Kidney (tissue), 14 donors: ENCODE measurements around the gene S100A13. TPM values are rescaled to one million over a fixed set of nuclear protein-coding genes. Genes with fewer than 3 reads are reported as not detected.

ENCODE experiments used
- DNase-seq, 5 donors: peaks; one replicate each; pipeline ENCODE4 v3.0.0-alpha.2; 2013 to 2020
- FAIRE-seq: peaks from 2 replicates; lab custom pipeline; 2012; peaks lifted over from hg19 to GRCh38; lab: Jason Lieb, UNC
- H3K27ac ChIP-seq, 2 donors: one replicate each; pipeline ENCODE4 v1.7.0; 2013; ENCODE audit warnings: low read depth in 2 of 2, low read length in 2 of 2, inconsistent platforms in 1 of 2
- H3K27me3 ChIP-seq: one replicate; pipeline ENCODE4 v1.7.1; 2013; ENCODE audit warnings: low read length, inconsistent platforms; ENCODE audit not compliant: control insufficient read depth, insufficient read depth
- H3K36me3 ChIP-seq, 3 donors: one replicate each; pipeline versions ENCODE4 v1.7.0 to v1.7.1; 2013; ENCODE audit warnings: low read length in 3 of 3, control low read depth in 1 of 3, inconsistent platforms in 1 of 3; ENCODE audit not compliant: insufficient read depth in 3 of 3, control insufficient read depth in 2 of 3
- H3K4me1 ChIP-seq, 3 donors: one replicate each; pipeline versions ENCODE4 v1.7.0 to v1.7.1; 2013; ENCODE audit warnings: low read length in 3 of 3, inconsistent platforms in 1 of 3, low read depth in 1 of 3; ENCODE audit not compliant: control insufficient read depth in 2 of 3, insufficient read depth in 2 of 3
- H3K4me3 ChIP-seq, 3 donors: one replicate each; pipeline versions ENCODE4 v1.7.0 to v1.8.1; 2013; ENCODE audit warnings: low read length in 3 of 3, control low read depth in 1 of 3, inconsistent platforms in 1 of 3
- H3K9ac ChIP-seq, 3 donors: one replicate each; pipeline versions ENCODE4 v1.7.0 to v1.7.1; 2013; ENCODE audit warnings: low read length in 3 of 3, control low read depth in 1 of 3, inconsistent platforms in 1 of 3
- H3K9me3 ChIP-seq, 3 donors: one replicate each; pipeline versions ENCODE4 v1.7.0 to v1.7.1; 2013; ENCODE audit warnings: low read length in 3 of 3, control low read depth in 1 of 3, inconsistent platforms in 1 of 3; ENCODE audit not compliant: control insufficient read depth in 2 of 3, insufficient read depth in 1 of 3
- CTCF ChIP-seq: IDR thresholded peaks from 3 replicates; pipeline ENCODE4 v1.5.1; 2012; ENCODE audit warnings: mild to moderate bottlenecking, moderate library complexity, borderline replicate concordance; ENCODE audit not compliant: insufficient read depth; ENCODE audit errors: extremely low read depth
- intact Hi-C: fragments of 100-400 bp; cut with DNase I; formaldehyde crosslinking; loops from one replicate; pipeline ENCODE4 v1.11.1; 2022
- polyA plus RNA-seq: library from polyadenylated mRNA; stranded (reverse); fragments of 350-450 nt; fragmentation: Illumina TruSeq; extraction: RNeasy Lipid Tissue Mini Kit (QIAGEN cat#74804); gene quantifications from one replicate; pipeline ENCODE4 v1.2.3, GENCODE V29; 2014; ENCODE audit warnings: low read depth, low replicate concordance; ENCODE audit not compliant: insufficient read depth
- total RNA-seq: library from RNA; stranded (reverse); fragmentation: NEBNext Ultra II Directional; extraction: Animal tissue kit (Norgen Biotek cat#: 25700); gene quantifications from one replicate; pipeline ENCODE4 v1.2.1, GENCODE V29; 2021
- donor health status: control.
- donor health status: control.
- donor health status: control.
- donor health status: control.
- donor health status: control.
- donor health status: DM: yes; HTN: yes; CAD: no.
- donor health status: Normal renal cell carcinoma (clear cell type).

Gene S100A13
- total and polyA plus RNA-seq, 2 donors from 2014 or later = 225 to 299 TPM

DNA sequence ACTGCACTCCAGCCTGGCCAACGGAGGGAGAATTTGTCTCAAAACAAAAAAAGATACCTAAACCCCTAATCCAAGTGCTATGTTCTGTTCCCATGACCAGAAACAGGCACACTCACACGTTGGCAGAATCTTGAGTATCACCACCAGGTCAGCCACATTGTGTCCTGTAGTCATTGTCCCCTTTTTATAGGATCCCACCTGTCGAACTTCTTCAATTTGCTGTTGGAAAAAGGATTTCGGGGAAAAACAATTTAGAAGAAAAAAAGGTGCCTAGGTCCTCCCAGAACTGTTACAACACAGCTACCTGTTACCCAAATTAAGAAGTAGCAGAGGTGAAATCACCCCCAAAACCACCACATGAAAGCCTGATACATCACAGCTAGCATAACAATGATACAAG, 40.1 kb upstream of the S100A13 start:
- no peak for DNase-seq
- FAIRE-seq = no peak
- Histone ChIP-seq H3K36me3 (peaks cover 18 to 60% (median 41%) of the 10 kb centered on the region in 3 donors), H3K9ac (no peak overlapping the region), H3K27ac (no peak overlapping the region), H3K9me3 (no peaks in the 10 kb centered on the region), H3K4me1 (peaks cover 0 to 14% (median 8%) of the 10 kb centered on the region in 3 donors), H3K4me3 (no peak overlapping the region), H3K27me3 (no peaks in the 10 kb centered on the region)
- no peak for TF ChIP-seq CTCF
- intact Hi-C loops = no loop called here

GRCh38 chr1:153663211-153663610, 35.9 kb upstream of the S100A13 start:
- Histone ChIP-seq H3K36me3 (peaks cover 19 to 77% (median 47%) of the 10 kb centered on the region in 3 donors), H3K4me1 (peaks cover 0 to 13% (median 10%) of the 10 kb centered on the region in 3 donors), H3K27ac (no peak overlapping the region), H3K9me3 (no peaks in the 10 kb centered on the region), H3K4me3 (no peak overlapping the region), H3K27me3 (no peaks in the 10 kb centered on the region), H3K9ac (no peak overlapping the region)
- no peak for FAIRE-seq
- no peak for TF ChIP-seq CTCF
- intact Hi-C loops = no loop called here
- no peak for DNase-seq

- H3K4me3 ChIP-seq = no peak overlapping the region
- DNase-seq (no peak), FAIRE-seq (no peak)
- H3K9ac ChIP-seq = no peak overlapping the region
- H3K4me1 ChIP-seq = peaks cover 0 to 13% (median 10%) of the 10 kb centered on the region in 3 donors
- H3K36me3 ChIP-seq = peaks cover 13 to 68% (median 44%) of the 10 kb centered on the region in 3 donors
- no peak for TF ChIP-seq CTCF
- no peaks in the 10 kb centered on the region for H3K27me3 ChIP-seq
- H3K27ac ChIP-seq = no peak overlapping the region
- no peaks in the 10 kb centered on the region for H3K9me3 ChIP-seq
- intact Hi-C loops = no loop called here
Observed at GRCh38 chr1:153662269-153662668, 35.0 kb upstream of the S100A13 start.
